Smooth muscle cell (in vitro differentiated cells): ENCODE data around the gene PAX6. TPM values are rescaled to one million over a fixed set of nuclear protein-coding genes. Genes with fewer than 3 reads are reported as not detected.
A peak's percentile ranks its signal among the peaks of the same experiment; 100 is the strongest.

Experiments
- DNase-seq: peaks from one replicate; lab custom pipeline; 2025; ENCODE audit not compliant: unreplicated experiment; lab: John Stamatoyannopoulos, UW
- H2AFZ ChIP-seq: fragments of 200-600 bp; sonication (generic); 2 replicates; pipeline ENCODE4 v1.6.0; 2016; ENCODE audit warnings: antibody characterized with exemption, low read depth, mild to moderate bottlenecking
- H3F3A ChIP-seq: fragments of 200-600 bp; sonication (generic); 2 replicates; pipeline ENCODE4 v1.6.0; 2017; ENCODE audit warnings: antibody characterized with exemption, low read depth
- H3K27ac ChIP-seq: fragments of 200-600 bp; sonication (generic); 2 replicates; pipeline ENCODE4 v1.5.1; 2016; ENCODE audit warnings: low read depth, mild to moderate bottlenecking
- H3K27me3 ChIP-seq: fragments of 200-600 bp; sonication (generic); 2 replicates; pipeline ENCODE4 v1.6.1; 2016; ENCODE audit warnings: low read depth, mild to moderate bottlenecking
- H3K36me3 ChIP-seq: fragments of 200-600 bp; sonication (generic); 2 replicates; pipeline ENCODE4 v1.5.1; 2016; ENCODE audit warnings: low read depth
- H3K4me1 ChIP-seq: fragments of 200-600 bp; sonication (generic); 2 replicates; pipeline ENCODE4 v1.5.1; 2016; ENCODE audit warnings: low read depth
- H3K4me2 ChIP-seq: fragments of 200-600 bp; sonication (generic); 2 replicates; pipeline ENCODE4 v1.6.0; 2016; ENCODE audit warnings: mild to moderate bottlenecking
- H3K4me3 ChIP-seq: fragments of 200-600 bp; sonication (generic); 2 replicates; pipeline ENCODE4 v1.5.1; 2016; ENCODE audit warnings: mild to moderate bottlenecking
- H3K79me2 ChIP-seq: fragments of 200-600 bp; sonication (generic); 2 replicates; pipeline ENCODE4 v1.6.0; 2016; ENCODE audit warnings: low read depth, mild to moderate bottlenecking
- H3K9ac ChIP-seq: fragments of 200-600 bp; sonication (generic); 2 replicates; pipeline ENCODE4 v1.6.0; 2016; ENCODE audit warnings: low read depth
- H3K9me3 ChIP-seq: fragments of 200-600 bp; sonication (generic); replicated peaks from 2 replicates; pipeline ENCODE4 v1.5.1; 2016; ENCODE audit warnings: low read depth
- H4K20me1 ChIP-seq: fragments of 200-600 bp; sonication (generic); 2 replicates; pipeline ENCODE4 v1.6.0; 2016; ENCODE audit warnings: low read depth
- WGBS: methylation state at CpG from one replicate; pipeline ENCODE4 v1.1.7; 2016; ENCODE audit warnings: low lambda C conversion rate; 5-methylcytosine and 5-hydroxymethylcytosine counted together
- polyA plus RNA-seq: library from polyadenylated mRNA; unstranded; fragments of >200 nt; fragmentation: Nextera tagmentation; extraction: Ambion mirVana; gene quantifications from 2 replicates; pipeline ENCODE4 v1.2.1, GENCODE V29; 2016
- total RNA-seq: library from RNA; depleted of rRNA; stranded (reverse); fragments of >200 nt; gene quantifications from 2 replicates; pipeline ENCODE4 v1.2.3, GENCODE V29; 2014
- TF ChIP-seq, protein P1 (sequence below): fragments of 200-600 bp; sonication (generic); IDR thresholded peaks from 2 replicates; pipeline ENCODE4 v1.5.1; 2017; ENCODE audit warnings: borderline replicate concordance, mild to moderate bottlenecking, antibody characterized with exemption; ENCODE audit not compliant: insufficient read depth, poor library complexity, severe bottlenecking

Gene PAX6
- total and polyA plus RNA-seq, 2 experiments from 2014 or later, result not detected

DNA sequence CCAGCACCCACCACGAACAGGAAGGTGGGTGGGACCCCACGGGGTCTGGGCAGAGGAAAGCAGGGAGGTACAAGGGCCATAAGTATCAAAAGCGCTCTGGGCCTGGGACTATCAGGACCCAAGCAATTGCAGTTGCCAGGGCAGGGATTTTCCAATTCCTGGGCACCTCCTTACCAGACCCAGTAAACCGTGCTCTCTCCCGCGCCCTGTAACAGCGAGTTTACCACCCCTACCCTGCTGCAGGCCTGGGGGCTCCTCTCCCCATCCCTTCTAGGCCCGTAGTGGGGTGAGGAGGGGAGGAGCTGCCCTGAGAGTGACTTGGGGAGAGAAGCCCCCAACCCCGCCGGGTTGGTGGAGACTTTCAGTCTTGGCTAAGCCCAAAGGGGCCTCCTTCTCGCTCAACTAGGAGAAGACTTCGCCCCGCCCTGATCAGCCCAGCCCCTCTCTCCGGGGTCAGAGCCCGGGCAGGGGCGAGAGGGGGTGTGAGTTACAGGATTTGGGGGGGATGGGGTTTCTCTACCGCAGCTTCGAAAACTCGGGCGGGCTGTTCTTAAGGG is 5.4 kb downstream of the PAX6 start:
- Histone ChIP-seq H3K4me1 (peaks cover 70% of the 10 kb centered on the region), H3K36me3 (no peaks in the 10 kb centered on the region), H3K79me2 (no peaks in the 10 kb centered on the region), H3K27ac (no peak overlapping the region), H2AFZ (no peak overlapping the region), H3K9ac (no peak overlapping the region), H3K4me2 (no peak overlapping the region), H3K27me3 (peaks cover 100% of the 10 kb centered on the region), H3F3A (no peaks in the 10 kb centered on the region), H3K9me3 (no peaks in the 10 kb centered on the region), H4K20me1 (peaks cover 11% of the 10 kb centered on the region), H3K4me3 (no peak overlapping the region)
- no peak for DNase-seq
- WGBS, result 6% methylated on average over 11 of the region's 20 CpGs
- TF ChIP-seq, protein P1, sequence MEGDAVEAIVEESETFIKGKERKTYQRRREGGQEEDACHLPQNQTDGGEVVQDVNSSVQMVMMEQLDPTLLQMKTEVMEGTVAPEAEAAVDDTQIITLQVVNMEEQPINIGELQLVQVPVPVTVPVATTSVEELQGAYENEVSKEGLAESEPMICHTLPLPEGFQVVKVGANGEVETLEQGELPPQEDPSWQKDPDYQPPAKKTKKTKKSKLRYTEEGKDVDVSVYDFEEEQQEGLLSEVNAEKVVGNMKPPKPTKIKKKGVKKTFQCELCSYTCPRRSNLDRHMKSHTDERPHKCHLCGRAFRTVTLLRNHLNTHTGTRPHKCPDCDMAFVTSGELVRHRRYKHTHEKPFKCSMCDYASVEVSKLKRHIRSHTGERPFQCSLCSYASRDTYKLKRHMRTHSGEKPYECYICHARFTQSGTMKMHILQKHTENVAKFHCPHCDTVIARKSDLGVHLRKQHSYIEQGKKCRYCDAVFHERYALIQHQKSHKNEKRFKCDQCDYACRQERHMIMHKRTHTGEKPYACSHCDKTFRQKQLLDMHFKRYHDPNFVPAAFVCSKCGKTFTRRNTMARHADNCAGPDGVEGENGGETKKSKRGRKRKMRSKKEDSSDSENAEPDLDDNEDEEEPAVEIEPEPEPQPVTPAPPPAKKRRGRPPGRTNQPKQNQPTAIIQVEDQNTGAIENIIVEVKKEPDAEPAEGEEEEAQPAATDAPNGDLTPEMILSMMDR, result no peak

DNA sequence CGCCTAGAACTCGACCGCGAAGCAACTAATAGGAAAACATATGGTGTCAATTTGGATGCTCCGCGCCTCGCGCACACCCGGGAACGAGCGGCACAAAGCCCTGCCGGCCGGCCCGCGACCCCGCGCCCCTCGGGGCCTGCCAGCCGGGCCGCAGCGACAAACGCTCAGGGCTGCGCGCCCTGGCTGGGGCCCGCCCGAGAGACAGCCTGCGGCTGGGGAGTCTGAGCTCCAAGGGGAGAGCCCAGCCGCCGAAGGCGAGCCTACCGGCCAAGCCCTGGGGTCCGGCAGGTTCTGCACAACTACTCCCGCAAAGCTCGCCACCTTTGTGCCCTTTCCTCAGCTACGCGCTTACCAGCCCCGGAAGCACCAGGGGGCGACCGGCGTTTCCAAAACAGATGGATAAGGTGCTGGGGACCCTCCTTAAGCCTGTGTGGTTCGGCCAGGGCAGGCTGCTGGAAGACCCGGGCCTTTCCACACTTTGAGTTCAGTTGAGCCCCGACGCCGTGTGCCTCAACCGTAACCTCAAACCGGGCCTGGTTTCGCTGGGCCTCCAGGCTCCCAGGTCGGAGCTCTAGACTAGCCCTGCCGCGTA is 6.0 kb downstream of the PAX6 start:
- no peak overlapping the region for H2AFZ ChIP-seq
- no peaks in the 10 kb centered on the region for H3K36me3 ChIP-seq
- no peaks in the 10 kb centered on the region for H3K9me3 ChIP-seq
- H3K4me3 ChIP-seq, result no peak overlapping the region
- no peak overlapping the region for H3K27ac ChIP-seq
- H3K79me2 ChIP-seq, result no peaks in the 10 kb centered on the region
- 4% methylated on average over 48 of the region's 51 CpGs for WGBS
- no peak overlapping the region for H3K9ac ChIP-seq
- H3K27me3 ChIP-seq, result peaks cover 100% of the 10 kb centered on the region
- H3F3A ChIP-seq, result no peaks in the 10 kb centered on the region
- peaks cover 8% of the 10 kb centered on the region for H4K20me1 ChIP-seq
- peaks cover 67% of the 10 kb centered on the region for H3K4me1 ChIP-seq
- TF ChIP-seq, protein P1, result no peak
- DNase-seq, result no peak
- peak overlapping the region; percentile 57 for H3K4me2 ChIP-seq

DNA sequence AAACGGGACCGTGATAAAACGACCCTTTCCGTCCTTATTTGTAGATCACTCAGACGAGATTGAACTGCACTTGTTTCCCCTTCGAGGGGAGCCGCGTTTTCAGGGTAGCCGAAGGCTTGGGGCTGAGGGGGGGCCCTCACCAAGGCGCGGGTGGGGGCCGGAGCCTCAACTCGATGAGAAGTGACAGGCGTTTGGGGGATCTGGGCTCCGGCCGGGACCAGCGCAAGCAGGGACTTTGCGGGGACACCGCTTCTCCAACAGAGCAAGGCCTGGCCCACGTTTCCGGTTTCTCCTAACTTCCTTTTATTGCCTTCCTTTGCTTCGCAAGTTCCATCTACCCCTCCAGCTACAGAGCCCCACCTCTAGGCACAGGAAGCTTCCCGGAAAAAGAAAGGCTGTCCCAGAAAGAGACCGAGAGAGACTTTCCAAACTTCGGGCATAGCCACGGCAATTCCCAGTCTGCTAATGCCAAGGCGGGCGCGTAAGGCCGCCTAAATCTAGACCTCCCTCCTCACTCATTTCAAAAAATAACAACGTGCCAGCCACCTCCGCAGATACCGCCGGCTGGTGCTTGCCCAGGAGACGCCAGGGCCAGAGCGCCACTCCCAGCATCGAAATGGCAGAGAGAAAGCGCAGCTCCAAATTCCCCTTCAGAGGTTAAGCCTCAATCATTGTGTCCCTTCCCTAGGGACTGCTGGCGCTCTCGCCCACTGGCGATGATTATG is 6.6 kb downstream of the PAX6 start:
- H3K9ac ChIP-seq, result no peak overlapping the region
- peaks cover 100% of the 10 kb centered on the region for H3K27me3 ChIP-seq
- TF ChIP-seq, protein P1, result no peak
- 3% methylated on average over 41 of the region's 41 CpGs for WGBS
- no peaks in the 10 kb centered on the region for H3K9me3 ChIP-seq
- no peak overlapping the region for H3K4me3 ChIP-seq
- no peak overlapping the region for H2AFZ ChIP-seq
- no peaks in the 10 kb centered on the region for H3K36me3 ChIP-seq
- peaks cover 4% of the 10 kb centered on the region for H4K20me1 ChIP-seq
- peaks cover 68% of the 10 kb centered on the region for H3K4me1 ChIP-seq
- no peaks in the 10 kb centered on the region for H3F3A ChIP-seq
- DNase-seq, result no peak
- peak overlapping the region; percentile 57 for H3K4me2 ChIP-seq
- H3K79me2 ChIP-seq, result no peaks in the 10 kb centered on the region
- H3K27ac ChIP-seq, result no peak overlapping the region
